Medulla oblongata (tissue), 1 donor: ENCODE results near the gene OBP2A.
"Not testable (repeated sequence)": the region's sequence is repeated elsewhere in the genome, so short reads cannot be mapped to it uniquely, and the experiment has no call there.

ENCODE experiments used
- DNase-seq: peaks from one replicate; pipeline ENCODE4 v3.0.0-alpha.2; 2015; ENCODE audit errors: extremely low spot score

The OBP2A gene

GRCh38 chr9:135545646-135546176, at the start of gene OBP2A:
TSS of gene OBP2A (plus strand) at chr9:135546126. CDS start at chr9:135546181, 55 bp downstream.
- not testable (repeated sequence) for DNase-seq

GRCh38 chr9:135498381-135499126, 47.4 kb upstream of the OBP2A start:
- DNase-seq = no peak

GRCh38 chr9:135499326-135500070, 46.4 kb upstream of the OBP2A start:
- DNase-seq = peak; percentile 95

- no peak for DNase-seq
These were observed 45.8 kb upstream of the OBP2A start for GRCh38 chr9:135500071-135500524.

GRCh38 chr9:135500525-135501260, 45.2 kb upstream of the OBP2A start, which contains the start of gene MRPS2:
TSS of gene MRPS2 (plus strand) at chr9:135500682. CDS start at chr9:135500711, 29 bp downstream.
- peak; percentile 90 for DNase-seq

GRCh38 chr9:135501261-135502167, 44.4 kb upstream of the OBP2A start:
- no peak for DNase-seq

- no peak for DNase-seq
These were observed 43.6 kb upstream of the OBP2A start for GRCh38 chr9:135502168-135502872.

GRCh38 chr9:135502873-135503321, 43.0 kb upstream of the OBP2A start:
- DNase-seq = no peak

GRCh38 chr9:135503371-135504261, 42.3 kb upstream of the OBP2A start:
- no peak for DNase-seq

- peak; percentile 75 for DNase-seq
These were observed 41.4 kb upstream of the OBP2A start for GRCh38 chr9:135504262-135505243.

- no peak for DNase-seq
These were observed 40.3 kb upstream of the OBP2A start for GRCh38 chr9:135505406-135506187.

GRCh38 chr9:135506327-135507103, 39.4 kb upstream of the OBP2A start:
- DNase-seq = no peak

- DNase-seq = no peak
These were observed 38.6 kb upstream of the OBP2A start for GRCh38 chr9:135507104-135508035.

GRCh38 chr9:135508211-135508820, 37.6 kb upstream of the OBP2A start:
- no peak for DNase-seq

GRCh38 chr9:135509458-135509857, 36.5 kb upstream of the OBP2A start:
- no peak for DNase-seq
